Measurements from ENCODE around the gene COL16A1. TPM values are rescaled to one million over a fixed set of nuclear protein-coding genes. Genes with fewer than 3 reads are reported as not detected.

COL16A1 gene
- total RNA-seq, 4 donors from 2014 or later, result 147 to 311 (median 212) TPM

DNA sequence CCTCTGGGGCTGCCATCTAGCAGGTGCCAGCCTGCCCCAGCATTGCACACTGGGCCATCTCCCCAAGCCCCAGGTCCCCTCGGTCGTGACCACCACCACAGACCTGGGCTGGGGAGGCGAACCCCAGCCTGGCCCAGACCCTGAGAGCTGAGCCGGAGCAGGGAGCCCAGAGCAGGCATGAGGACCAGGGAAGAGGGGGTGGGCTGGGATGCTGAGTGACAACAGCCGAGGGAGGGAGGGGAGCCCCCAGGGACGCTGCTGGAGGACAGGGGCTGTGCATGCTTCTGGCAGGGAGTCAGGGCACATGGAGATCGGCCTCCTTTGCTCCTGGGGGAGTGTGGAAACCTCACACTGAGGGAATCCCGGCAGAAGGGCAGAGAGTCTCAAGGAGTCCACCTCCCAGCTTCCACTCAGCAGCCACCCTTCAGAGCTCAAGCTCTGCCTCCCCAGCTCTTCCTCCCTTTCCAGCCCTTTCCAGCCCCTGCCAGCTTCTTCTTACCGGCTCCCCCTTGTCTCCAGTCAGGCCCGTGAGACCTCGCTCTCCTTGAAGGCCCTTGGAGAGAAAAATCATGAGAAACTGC, 35.4 kb downstream of the COL16A1 start:
- Histone ChIP-seq H3K4me1 (peaks cover 0 to 94% (median 45%) of the 10 kb centered on the region in 4 donors), H3K27ac (peak overlapping the region in 2 of 4 donors; percentile 9 to 79), H3K9me3 (no peaks in the 10 kb centered on the region), H3K27me3 (no peaks in the 10 kb centered on the region), H3K4me3 (no peak overlapping the region), H3K36me3 (peaks cover 0 to 11% (median 0%) of the 10 kb centered on the region in 3 donors)
- WGBS, 2 donors, result 67 to 71% methylated on average over 10 to 11 of the region's 11 CpGs
- DNase-seq (ENCODE audit: low spot score in 2 of 2), result no peak
- TF ChIP-seq POLR2A (IDR thresholded peaks at IDR 0.05), result no peak
- TF ChIP-seq EP300 (IDR thresholded peaks at IDR 0.05), result no peak
- TF ChIP-seq, protein P1, sequence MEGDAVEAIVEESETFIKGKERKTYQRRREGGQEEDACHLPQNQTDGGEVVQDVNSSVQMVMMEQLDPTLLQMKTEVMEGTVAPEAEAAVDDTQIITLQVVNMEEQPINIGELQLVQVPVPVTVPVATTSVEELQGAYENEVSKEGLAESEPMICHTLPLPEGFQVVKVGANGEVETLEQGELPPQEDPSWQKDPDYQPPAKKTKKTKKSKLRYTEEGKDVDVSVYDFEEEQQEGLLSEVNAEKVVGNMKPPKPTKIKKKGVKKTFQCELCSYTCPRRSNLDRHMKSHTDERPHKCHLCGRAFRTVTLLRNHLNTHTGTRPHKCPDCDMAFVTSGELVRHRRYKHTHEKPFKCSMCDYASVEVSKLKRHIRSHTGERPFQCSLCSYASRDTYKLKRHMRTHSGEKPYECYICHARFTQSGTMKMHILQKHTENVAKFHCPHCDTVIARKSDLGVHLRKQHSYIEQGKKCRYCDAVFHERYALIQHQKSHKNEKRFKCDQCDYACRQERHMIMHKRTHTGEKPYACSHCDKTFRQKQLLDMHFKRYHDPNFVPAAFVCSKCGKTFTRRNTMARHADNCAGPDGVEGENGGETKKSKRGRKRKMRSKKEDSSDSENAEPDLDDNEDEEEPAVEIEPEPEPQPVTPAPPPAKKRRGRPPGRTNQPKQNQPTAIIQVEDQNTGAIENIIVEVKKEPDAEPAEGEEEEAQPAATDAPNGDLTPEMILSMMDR (IDR thresholded peaks at IDR 0.05), result no peak

DNA sequence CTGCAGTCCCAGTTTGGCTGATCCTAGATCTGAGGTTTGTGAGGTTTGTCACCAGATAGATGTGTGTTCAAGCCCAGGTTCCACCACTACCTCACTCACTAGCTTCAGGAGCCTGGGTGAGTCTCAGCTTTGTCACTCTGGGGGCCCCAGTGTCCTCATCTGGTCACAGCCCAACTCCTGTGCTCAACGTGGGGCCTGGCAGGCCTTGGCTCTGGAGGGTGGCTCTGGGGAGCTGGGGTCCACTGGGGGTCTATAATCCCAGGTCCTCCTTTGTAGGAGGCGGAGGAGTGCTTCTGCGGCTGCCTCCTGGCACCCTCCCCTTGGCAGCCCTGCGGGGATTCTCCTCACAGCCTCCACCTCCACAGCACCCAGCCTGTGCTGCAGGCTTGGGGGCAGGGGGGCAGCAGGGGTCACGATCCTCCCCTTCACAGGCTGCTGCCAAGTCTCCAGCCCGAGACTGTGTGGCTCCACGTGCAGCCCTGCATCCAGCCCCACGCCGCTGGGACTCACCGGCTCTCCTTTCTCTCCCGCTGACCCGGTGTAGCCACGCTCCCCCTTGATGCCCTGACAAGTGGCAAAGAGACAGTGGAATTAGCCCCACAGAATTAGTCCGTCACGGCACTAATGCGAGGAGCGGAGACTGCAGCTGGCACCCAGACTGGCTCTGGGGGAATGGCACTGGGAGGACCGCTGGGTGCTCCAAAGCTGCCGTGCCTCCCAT, 36.6 kb downstream of the COL16A1 start:
- Histone ChIP-seq H3K36me3 (peaks cover 0 to 9% (median 0%) of the 10 kb centered on the region in 3 donors), H3K27ac (peak overlapping the region; percentile 49 to 79 (median 70)), H3K4me1 (peaks cover 0 to 88% (median 45%) of the 10 kb centered on the region in 4 donors), H3K27me3 (no peaks in the 10 kb centered on the region), H3K9me3 (no peaks in the 10 kb centered on the region), H3K4me3 (no peak overlapping the region)
- DNase-seq (ENCODE audit: low spot score in 2 of 2), result no peak
- WGBS, 2 donors, result 70% methylated on average over 18 of the region's 19 CpGs
- no peak for TF ChIP-seq POLR2A (IDR thresholded peaks at IDR 0.05)
- TF ChIP-seq, protein P1 (IDR thresholded peaks at IDR 0.05), result no peak
- no peak for TF ChIP-seq EP300 (IDR thresholded peaks at IDR 0.05)

DNA sequence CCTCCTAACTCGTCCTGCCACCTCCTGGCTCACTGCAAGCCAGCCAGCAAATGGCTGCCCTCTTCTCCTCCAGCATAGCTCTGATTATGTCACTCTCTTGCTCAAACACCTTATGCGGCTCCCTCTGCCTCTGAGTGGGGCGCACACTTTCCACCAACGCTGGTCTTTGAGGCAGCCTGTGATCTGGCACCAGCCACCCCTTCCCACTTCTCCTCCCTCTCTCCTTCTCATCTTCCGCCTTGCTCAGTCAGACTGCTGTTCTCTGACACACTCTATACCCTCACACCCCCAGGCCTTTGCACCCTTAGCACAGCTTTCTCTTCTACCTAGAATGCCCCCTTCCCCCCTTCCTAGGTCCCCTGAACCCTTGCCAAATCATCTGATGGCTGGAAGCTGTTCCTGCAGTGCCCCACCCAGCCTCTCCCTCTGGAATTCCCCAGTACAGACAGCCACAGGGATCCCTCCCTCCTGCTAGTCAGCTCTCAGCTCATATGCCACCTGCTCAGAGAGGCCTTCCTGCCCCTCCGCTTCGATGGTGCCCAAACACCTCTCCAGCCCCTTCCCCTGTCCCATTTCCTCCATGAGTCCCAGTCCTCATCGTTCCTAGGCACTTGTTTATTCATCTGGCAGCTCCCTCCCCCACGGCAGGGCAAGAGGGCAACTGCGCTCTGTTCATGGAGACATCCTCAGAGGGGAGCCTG, 37.4 kb downstream of the COL16A1 start:
- WGBS, 2 donors, result 43 to 55% methylated on average over 10 of the region's 10 CpGs
- no peaks in the 10 kb centered on the region for H3K9me3 ChIP-seq
- no peak overlapping the region for H3K4me3 ChIP-seq
- TF ChIP-seq EP300 (IDR thresholded peaks at IDR 0.05) (no peak), POLR2A (IDR thresholded peaks at IDR 0.05) (no peak)
- TF ChIP-seq, protein P1 (IDR thresholded peaks at IDR 0.05), result no peak
- H3K27me3 ChIP-seq, result no peaks in the 10 kb centered on the region
- peak overlapping the region; percentile 53 to 79 (median 70) for H3K27ac ChIP-seq
- DNase-seq (ENCODE audit: low spot score in 2 of 2), result peak; percentile 21 to 42
- H3K36me3 ChIP-seq, result peaks cover 0 to 9% (median 0%) of the 10 kb centered on the region in 3 donors
- H3K4me1 ChIP-seq, result peaks cover 0 to 88% (median 43%) of the 10 kb centered on the region in 4 donors

DNA sequence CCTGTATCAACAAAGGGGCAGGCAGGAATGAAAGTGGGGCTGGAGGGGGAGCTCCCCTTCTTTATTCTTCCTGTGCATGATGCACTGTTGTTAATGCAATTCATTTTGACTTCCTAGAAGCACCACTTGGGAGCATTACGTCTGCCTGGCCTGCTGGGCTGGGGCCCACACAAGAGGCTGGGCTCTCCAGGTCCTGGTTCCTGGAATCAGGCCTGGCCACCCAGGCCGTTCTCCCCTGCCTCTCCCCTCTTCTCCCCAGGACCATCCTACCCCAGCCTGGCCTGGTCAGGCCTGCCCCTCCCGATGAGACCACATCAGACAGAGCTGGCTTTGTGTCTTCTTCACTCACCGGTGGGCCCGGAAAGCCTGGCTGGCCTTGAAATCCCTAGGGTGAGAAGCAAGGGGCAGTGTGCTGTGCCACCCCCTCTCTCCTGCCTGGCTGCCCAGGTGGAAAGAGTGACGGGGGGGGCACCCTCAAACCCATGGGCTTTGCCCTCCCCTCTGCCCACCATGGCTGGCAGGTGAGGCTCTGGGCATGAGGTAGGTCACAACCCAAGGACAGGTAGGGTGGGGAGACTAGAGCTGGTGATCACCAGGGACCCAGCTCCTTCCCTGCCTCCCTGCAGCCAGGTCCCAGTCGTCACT, 38.5 kb downstream of the COL16A1 start:
- Histone ChIP-seq H3K27me3 (no peaks in the 10 kb centered on the region), H3K36me3 (peaks cover 0 to 19% (median 0%) of the 10 kb centered on the region in 3 donors), H3K27ac (peak overlapping the region; percentile 53 to 79 (median 68)), H3K9me3 (no peaks in the 10 kb centered on the region), H3K4me1 (peaks cover 0 to 87% (median 36%) of the 10 kb centered on the region in 4 donors), H3K4me3 (no peak overlapping the region)
- WGBS, 2 donors, result 42 to 49% methylated on average over 6 to 7 of the region's 7 CpGs
- no peak for TF ChIP-seq EP300 (IDR thresholded peaks at IDR 0.05)
- TF ChIP-seq, protein P1 (IDR thresholded peaks at IDR 0.05), result peak in 1 of 5 experiments; percentile 17
- DNase-seq (ENCODE audit: low spot score in 2 of 2), result peak in 1 of 2 donors; percentile 34

Measured in tibial nerve (tissue), 4 donors.